GM18858 (cell line): ENCODE data around the gene GNG2.

Source experiments
- ATAC-seq: cut with Tn5 transposase; IDR thresholded peaks from one replicate; pipeline ENCODE4 v1.9.1; 2021; ENCODE audit not compliant: unreplicated experiment

Gene GNG2

GRCh38 chr14:52015411-52016030 is 155.1 kb downstream of the GNG2 start:
- no peak for ATAC-seq

GRCh38 chr14:52018252-52018651 is 157.8 kb downstream of the GNG2 start:
- no peak for ATAC-seq

- no peak for ATAC-seq
Measured at GRCh38 chr14:52018970-52019369, 158.6 kb downstream of the GNG2 start.
